ENCODE measurements around the gene TPPP2.

GRCh38 chr14:21030531-21030930 lies 514 bp downstream of the TPPP2 start:
- no peak for TF ChIP-seq CTCF (conservative IDR thresholded peaks at IDR 0.05 in 1 of 2, IDR thresholded peaks at IDR 0.05 in 1 of 2; ENCODE audit: extremely low read depth in 1 of 2, insufficient read depth in 1 of 2, low read depth in 1 of 2, low read length in 2 of 2)
- TF ChIP-seq EZH2 (IDR thresholded peaks at IDR 0.05; ENCODE audit: borderline replicate concordance, low read length) = no peak

All from mammary epithelial cell (primary cell).